Measurements from ENCODE around the gene GLRX2.
A peak's percentile ranks its signal among the peaks of the same experiment; 100 is the strongest.

Gene GLRX2

DNA sequence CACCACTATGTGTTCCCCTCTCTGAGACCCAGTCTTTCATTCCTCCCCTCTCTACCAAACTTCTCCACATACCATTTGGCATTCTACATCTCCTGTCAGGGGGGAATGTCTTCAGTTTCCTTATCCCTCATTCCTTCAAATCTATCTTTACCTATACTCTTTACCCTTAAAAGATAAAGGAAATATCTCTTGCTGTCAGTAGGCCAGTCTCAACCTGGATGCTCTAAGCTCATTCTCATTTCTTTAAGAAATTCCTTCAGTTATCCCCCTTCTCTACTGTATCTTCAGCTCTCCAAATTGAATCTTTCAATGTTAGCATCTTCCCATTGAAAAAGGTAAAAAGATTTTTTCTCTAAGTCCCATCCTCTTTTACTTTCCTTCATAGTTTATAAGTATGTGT is 39.3 kb downstream of the GLRX2 start:
- no peak overlapping the region for H3K4me3 ChIP-seq (ENCODE audit: low read depth, low read length)
- TF ChIP-seq, protein P1, sequence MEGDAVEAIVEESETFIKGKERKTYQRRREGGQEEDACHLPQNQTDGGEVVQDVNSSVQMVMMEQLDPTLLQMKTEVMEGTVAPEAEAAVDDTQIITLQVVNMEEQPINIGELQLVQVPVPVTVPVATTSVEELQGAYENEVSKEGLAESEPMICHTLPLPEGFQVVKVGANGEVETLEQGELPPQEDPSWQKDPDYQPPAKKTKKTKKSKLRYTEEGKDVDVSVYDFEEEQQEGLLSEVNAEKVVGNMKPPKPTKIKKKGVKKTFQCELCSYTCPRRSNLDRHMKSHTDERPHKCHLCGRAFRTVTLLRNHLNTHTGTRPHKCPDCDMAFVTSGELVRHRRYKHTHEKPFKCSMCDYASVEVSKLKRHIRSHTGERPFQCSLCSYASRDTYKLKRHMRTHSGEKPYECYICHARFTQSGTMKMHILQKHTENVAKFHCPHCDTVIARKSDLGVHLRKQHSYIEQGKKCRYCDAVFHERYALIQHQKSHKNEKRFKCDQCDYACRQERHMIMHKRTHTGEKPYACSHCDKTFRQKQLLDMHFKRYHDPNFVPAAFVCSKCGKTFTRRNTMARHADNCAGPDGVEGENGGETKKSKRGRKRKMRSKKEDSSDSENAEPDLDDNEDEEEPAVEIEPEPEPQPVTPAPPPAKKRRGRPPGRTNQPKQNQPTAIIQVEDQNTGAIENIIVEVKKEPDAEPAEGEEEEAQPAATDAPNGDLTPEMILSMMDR (IDR thresholded peaks at IDR 0.05; ENCODE audit: low read depth, low read length) = no peak

DNA sequence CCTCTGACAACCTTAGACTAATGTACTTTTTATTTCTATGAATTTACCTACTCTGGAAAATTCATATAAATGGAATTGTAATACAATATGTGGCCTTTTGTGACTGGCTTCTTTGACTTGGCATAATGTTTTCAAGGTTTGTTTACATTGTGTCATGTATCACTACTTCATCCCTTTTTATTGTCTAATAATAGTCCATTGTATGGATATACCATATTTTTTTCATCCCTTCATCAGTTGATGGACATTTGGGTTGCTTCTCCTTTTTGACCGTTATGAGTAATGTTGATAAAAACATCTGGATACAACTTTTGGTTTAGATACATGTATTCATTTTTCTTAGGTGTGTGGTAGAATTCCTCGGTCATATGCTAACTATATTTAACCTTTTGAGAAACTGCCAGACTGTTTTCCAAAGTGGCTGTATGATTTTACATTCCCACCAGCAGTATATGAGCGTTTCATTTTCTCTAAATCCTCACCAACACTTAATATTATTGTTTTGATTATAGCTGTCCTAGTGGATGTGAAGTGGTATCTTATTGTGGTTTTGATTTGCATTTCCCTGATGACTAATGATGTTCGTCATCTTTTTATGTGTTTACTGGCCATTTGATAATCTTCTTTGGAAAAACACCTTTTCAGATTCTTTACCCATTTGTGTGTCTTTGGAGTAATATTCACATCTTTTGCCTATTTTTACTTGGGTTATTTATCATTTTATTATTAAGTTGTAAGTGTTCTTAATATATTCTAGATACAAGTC is 42.3 kb downstream of the GLRX2 start:
- TF ChIP-seq, protein P1 (IDR thresholded peaks at IDR 0.05; ENCODE audit: low read depth, low read length) = no peak
- H3K4me3 ChIP-seq (ENCODE audit: low read depth, low read length) = no peak overlapping the region

DNA sequence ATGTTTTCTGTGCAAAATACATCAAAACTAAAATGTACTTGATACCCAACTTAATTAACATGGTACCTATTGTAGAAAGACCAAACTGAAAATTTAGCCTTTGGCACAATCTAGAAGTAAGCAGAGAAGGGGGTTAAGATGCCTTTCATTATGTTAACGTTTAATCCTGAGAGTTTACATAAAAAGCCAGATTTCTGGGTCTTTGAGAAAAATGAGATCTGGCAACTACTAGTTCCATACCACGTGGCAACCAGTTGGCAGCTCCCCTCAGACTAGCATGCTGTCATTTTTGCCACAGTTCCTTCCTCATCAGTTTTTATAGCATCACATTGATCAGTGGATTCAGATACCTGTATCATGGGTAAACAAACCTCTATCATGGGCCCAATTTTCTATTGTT is 44.3 kb downstream of the GLRX2 start:
- peak overlapping the region; percentile 93 for H3K4me3 ChIP-seq (ENCODE audit: low read depth, low read length)
- TF ChIP-seq, protein P1 (IDR thresholded peaks at IDR 0.05; ENCODE audit: low read depth, low read length) = no peak

DNA sequence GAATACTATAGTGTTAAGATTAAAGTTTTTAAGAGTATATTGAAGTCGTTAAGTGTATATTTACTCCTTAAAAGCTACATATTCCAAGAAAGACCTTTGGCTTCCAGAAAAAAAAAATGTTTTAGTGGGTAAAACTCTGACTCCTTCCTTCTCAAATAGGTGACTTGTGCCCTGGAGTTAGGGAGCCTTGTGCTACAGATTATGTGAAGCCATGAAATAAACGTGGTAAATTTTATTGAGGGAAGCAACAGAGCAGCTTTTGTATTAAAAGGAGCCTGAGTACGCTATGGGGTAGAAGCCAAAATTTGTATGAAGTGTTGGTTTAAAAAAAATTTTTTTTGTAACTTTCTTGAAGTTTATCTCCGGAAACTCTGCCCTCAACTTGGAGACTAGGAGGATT is 44.8 kb downstream of the GLRX2 start:
- H3K4me3 ChIP-seq (ENCODE audit: low read depth, low read length) = peak overlapping the region; percentile 93
- TF ChIP-seq, protein P1 (IDR thresholded peaks at IDR 0.05; ENCODE audit: low read depth, low read length) = no peak

GRCh38 chr1:193060115-193060403 is 45.2 kb downstream of the GLRX2 start:
- peak overlapping the region; percentile 93 for H3K4me3 ChIP-seq (ENCODE audit: low read depth, low read length)
- TF ChIP-seq, protein P1 (IDR thresholded peaks at IDR 0.05; ENCODE audit: low read depth, low read length) = no peak

DNA sequence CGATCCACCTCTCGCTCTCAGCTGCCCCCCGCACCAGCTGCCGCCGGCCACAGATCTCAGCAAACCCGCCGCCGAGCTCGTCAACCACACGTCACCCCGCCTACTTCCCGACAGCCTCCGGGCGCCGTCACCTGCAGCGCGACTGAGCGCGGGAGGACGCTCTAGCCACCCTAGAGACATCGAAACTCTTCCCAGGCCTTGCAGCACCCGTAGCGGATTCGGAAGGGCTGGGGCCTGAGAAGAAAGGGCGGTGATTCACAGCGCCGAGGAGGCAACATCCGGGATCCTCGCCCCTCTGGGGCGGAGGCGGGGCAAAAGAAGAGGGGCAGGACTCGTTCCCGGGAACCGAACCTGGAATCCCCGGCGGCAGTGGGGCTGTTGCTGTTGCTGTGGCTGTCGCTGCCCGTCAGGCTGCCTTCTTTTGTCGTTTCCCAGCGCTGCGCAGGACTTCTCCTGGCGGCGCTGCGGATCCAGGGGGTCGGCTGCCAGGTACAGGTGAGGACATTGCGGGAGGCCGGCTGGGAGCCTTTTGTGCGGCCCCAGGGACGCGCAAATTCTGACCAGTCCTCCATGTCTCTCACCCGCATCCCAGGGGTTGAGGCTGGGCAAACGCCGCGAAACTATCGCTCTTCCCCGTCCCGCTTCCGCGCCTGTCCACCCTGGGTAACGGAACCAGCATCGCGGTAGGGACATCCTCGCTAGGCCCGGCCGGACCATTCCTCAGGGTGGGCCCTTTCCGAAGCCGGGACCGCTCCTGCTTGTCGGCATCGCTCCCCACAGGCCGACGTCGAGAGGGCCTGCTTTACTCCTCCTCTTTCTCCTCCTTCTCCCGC is 45.7 kb downstream of the GLRX2 start, which contains the start of the genes RO60 and UCHL5:
Gene RO60, plus strand, starts transcription at position 331 of the 833 bp plus-strand sequence. CDS start 9,443 bp downstream, outside the sequence.
Gene UCHL5, minus strand, starts transcription at position 79 of the 833 bp plus-strand sequence. CDS start 100 bp downstream, outside the sequence.
- H3K4me3 ChIP-seq (ENCODE audit: low read depth, low read length) = peak within 1 kb of the TSS; percentile 93
- TF ChIP-seq, protein P1 (IDR thresholded peaks at IDR 0.05; ENCODE audit: low read depth, low read length) = no peak

Data from WI38 (cell line).